ENCODE results near the gene CTNNA2.

- TF ChIP-seq CTCF (IDR thresholded peaks at IDR 0.05) (no peak), POLR2A (IDR thresholded peaks at IDR 0.05) (no peak)
These were observed 452.1 kb downstream of the CTNNA2 start for GRCh38 chr2:79964966-79965365.
